ENCODE data around the gene ARFIP2.
"Not testable (repeated sequence)": the region's sequence is repeated elsewhere in the genome, so short reads cannot be mapped to it uniquely, and the experiment has no call there.

ARFIP2 gene, protein sequence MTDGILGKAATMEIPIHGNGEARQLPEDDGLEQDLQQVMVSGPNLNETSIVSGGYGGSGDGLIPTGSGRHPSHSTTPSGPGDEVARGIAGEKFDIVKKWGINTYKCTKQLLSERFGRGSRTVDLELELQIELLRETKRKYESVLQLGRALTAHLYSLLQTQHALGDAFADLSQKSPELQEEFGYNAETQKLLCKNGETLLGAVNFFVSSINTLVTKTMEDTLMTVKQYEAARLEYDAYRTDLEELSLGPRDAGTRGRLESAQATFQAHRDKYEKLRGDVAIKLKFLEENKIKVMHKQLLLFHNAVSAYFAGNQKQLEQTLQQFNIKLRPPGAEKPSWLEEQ

DNA sequence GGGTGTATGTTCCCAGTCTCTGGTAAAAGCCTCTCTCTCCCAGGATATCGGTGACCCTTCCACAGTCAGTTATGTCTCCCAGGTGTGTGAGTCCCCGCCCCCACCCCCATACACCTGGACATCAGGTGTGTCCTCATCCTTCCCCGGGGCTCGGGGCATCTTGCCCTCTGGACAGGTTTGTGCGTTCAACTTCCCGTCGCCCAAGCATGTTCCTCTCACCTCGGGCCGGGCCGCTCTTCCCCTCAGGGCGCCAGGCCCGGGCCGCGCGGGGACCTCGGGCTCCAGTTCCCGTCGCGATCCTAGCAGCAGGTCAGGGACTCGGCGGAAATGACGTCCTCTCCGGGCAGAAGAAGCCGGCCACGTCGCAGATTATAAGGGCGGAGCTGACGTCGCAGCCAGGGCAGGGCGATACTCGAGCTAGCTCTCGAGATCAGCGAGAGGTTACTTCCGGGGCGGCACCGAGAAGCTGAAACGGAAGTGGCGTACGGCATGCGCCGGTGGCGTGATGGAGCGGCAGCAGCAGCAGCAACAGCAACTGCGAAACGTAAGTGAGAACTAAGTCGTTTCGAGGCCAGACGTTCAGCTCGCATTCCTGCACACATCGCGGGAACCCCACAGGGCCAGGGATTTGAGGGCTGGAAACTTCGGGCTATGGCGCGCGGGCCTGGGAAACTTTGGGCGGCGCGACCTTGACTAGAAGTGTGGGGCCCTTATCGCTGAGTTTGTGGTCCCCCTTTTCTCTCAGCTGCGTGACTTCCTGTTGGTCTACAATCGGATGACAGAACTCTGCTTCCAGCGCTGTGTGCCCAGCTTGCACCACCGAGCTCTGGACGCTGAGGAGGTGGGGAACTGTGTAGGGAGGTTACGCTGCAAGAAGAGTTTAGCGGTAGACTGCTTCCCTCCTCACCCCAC, at the start of gene ARFIP2, which contains the start of gene TIMM10B:
TSS of gene ARFIP2 (minus strand) at position 320 of the 912 bp plus-strand sequence. CDS start 910 bp downstream, outside the sequence.
TSS of gene TIMM10B (plus strand) at position 490 of the 912 bp plus-strand sequence. CDS start at position 506, 16 bp downstream.
- DNase-seq, result peak; percentile 95

DNA sequence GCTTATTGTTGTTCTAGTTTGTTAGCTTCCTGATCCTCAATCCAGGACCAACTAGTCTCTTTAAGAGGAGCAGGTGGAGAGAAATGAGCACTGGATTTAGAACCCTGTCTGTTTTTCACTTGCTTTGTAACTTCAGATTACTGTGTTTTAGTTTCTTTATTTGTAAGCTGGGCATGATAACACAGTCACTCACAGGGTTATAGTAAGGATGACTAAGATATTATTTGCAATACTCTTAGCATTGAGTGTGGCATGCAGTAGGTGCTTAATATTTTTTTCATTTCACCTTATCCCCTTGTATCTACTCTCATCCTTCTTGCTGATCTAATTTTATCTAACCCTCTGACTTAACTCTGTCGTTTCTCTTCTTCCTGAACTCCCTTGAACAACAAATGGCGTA, 49.7 kb upstream of the ARFIP2 start:
- DNase-seq, result no peak

DNA sequence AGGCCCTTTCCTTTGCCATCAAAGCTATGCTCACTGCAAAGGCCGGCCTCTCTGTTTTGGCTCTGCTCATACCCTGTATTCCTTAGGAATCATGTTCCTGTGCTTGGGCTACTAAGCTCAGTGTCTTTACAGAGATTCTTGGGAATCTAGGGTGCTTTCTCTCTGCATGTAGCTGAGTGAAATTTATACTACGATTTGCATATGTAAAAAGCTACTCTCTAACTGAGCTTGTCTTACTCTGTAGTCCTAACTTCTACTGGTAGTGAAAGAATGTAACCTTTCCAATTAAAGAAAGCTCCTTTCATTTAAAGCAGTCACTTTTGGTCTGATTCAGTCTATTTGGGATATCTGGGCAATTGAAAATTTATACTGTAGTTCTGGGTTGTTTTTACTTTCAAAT, 48.1 kb upstream of the ARFIP2 start:
- no peak for DNase-seq

DNA sequence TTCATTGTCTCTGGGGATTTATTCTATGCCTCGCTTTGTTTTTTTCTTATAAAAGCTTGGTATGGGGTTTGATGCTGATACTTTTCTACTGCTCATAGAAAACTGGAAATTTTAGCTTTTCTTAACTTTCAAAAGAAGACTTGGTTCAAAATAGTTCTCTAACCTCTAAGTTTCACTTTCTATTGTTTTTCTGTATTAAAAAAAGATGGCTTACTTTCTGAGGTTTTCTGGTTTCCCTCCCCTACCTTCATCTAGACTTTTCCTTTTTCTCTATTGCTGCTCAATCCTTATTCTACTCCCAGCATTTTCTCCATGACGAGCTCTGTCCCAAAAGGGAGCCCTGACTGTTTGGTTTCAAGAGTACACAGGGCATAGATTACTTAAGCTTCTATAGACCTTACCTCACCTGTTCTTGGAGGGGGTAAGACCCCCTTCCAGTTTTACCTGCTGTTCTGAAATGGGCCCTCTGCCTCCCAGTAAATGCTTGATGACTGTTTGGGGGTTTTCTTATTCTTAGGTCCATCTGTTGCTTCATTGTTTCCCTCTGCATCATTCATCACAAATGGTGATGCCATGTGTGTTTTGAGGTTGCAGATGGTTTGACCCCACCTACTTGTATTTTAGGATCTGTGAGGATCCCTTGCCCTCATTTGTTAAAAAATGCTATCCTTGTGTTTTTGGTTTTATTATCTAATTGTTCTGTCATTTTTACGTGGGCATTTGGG, 45.4 kb upstream of the ARFIP2 start:
- no peak for DNase-seq

DNA sequence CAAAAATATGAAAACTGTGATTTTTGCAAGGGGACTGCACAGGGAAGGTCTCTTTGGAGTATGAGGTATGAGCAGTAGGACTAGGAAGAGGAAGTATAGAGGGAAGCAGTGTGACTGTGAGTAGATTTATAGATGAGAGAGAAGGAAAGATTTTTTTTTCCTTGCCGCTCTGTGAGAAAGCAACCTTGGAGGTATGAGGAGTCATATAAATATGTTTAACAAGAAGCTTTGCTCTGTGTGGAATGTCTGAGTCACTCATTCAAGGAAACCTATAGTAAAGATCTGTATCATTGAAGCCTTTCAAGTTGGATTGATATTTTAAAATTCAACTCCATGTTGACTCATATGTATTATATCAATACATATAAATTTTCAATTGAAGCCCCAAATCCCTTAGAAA, 42.1 kb upstream of the ARFIP2 start:
- DNase-seq, result no peak

DNA sequence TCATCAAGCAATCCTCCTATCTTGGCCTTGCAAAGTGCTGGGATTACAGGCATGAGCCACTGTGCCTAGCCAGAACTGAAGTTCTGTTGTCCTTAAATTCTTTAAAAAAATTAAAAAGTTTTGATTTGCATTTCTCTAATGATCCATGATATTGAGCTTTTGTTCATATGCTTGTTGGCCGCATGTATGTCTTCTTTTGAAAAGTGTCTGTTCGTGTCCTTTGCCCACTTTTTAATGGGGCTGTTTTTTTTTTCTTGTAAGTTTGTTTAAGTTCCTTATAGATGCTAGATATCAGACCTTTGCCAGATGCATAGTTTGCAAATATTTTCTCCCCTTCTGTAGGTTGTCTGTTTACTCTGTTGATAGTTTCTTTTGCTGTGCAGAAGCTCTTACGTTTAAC, 40.8 kb upstream of the ARFIP2 start:
- DNase-seq, result not testable (repeated sequence)

DNA sequence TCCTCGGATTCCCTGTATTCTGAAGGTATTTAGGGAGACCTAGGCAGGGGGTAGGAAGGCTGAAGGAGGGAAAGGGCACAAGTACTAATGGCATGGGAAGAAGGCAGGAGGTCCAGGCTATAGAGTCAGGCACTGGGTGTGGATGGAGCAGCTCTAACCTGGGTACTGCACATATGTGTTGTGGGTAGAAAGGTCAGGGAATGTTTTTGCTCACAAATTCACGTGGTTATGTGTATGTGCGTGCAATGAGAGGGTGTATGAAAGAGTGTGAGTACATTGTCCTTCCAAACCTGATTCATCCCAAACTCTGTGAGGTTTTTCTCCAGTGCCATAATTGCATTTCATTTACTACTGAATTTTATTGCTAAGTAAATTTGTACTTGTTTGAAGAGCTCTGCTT, 39.1 kb upstream of the ARFIP2 start:
- DNase-seq, result no peak

DNA sequence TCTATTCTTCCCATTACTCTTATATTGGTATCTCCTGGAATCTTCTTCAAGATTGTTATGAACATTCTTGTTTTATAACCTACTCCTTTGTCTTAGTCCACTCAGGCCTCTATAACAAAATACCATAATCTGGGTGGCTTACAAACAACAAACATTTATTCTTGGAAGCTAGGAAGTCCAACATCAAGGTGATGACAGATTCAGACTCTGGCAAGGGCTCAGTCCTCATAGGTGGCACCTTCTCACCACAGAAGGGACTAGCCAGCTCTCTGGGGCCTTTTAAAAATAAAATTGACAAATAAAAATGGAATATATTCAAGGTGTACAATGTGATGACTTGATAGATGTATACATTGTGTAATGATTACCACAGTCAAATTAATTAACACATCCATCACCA, 35.7 kb upstream of the ARFIP2 start:
- no peak for DNase-seq

DNA sequence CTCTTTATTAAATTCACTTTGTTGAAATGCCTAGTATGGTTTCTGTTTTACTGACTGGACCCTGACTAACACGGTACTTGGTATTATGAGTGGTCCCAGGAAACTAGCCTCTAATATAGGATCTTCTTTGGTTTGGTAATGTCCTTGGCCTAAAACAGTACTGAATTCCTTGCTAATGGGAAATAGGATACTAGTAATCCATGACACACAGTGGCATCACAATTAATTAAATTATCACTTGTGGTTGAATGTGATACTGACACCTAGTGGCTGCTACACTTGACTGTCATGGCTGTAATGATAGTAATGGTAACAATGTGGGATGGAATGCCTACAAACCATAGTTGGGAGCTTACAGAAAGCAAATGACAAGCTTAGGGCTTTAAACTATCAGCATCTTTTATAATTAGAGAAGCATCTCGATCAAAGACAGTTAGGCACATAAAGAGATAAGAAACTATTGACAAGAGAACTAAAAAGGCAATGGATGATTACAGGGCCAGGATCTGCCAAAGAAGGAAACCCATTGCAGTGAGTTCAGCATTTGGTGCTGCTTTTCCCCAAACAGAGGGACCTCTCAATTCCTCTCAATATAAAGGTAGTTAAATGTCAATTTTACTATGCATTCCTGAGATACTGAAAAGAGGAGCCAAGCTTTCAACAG, 24.6 kb upstream of the ARFIP2 start:
- peak; percentile 6 for DNase-seq

DNA sequence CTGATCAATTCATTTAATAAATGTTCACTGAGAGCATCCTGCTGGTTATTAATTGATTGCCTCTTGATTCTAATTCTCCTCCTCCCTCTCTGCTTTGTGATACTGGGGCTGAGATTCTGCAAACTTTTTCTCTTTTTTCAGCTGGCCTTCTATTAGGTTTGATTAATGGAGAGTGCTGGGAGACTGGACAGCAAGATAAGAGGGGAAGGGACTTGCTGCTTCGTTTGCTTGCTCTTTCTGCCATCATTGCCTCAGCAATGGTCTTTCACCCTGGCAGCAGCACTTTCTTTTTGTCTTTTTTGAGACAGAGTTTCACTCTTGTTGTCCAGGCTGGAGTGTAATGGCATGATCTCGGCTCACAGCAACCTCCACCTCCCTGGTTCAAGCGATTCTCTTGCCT, 23.0 kb upstream of the ARFIP2 start:
- no peak for DNase-seq

DNA sequence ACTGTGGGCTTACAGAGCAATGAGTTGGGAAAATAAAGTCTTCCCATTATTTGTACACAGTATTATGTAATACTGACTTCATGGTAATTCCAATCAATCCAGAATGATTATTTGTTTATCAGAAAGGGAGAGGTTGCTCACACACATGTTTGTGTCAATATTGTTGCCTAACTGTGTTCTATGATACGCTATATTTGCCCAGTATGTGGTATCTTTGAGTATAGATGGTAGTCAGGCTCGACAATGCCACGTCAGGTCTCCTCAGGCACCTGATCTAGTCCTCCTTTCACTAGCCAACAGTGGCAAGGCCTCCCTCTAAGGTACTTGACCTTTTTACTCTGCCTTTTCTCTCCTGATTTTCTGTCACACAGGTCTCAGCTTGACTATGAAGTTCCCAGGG, 21.3 kb upstream of the ARFIP2 start:
- DNase-seq, result no peak

DNA sequence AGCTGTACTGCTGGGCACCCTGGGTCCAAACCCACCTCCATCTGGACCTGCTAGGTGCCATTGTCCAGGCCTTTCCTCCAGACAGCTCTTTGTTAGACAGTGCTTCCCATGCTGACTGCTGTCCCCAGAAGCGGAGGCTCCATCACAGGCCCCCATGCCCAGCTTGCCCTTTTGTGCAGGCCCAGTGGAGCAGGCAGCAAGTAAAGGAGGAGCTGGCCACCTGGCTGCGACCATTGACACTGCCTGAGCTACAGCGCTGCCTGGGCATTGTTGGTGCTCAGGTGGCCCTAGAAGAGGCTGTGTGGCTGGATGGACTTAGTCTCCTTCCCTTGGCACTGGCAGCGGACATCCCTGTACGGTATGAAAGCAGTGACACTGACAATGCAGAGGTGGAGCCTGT, 17.4 kb upstream of the ARFIP2 start:
- no peak for DNase-seq

DNA sequence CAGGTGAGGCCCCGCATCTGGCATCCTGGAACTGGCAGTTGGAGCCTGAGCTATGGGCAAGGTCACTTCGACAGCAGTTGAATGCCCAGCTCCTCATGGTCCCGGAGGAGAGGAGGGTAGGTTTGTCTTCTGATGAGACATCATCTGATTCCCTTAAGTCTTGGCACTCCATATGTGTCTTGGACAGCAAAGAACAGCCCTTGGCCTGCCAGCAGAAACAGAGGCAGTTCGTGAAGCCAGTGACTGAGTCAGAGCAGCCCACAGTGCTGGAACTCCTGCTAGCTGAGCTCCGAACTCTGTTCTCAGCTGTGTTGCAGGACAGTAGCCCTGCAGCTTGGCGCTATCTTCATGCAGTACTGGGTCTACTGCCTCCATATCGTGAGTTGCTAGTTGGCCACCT, 17.0 kb upstream of the ARFIP2 start:
- no peak for DNase-seq

DNA sequence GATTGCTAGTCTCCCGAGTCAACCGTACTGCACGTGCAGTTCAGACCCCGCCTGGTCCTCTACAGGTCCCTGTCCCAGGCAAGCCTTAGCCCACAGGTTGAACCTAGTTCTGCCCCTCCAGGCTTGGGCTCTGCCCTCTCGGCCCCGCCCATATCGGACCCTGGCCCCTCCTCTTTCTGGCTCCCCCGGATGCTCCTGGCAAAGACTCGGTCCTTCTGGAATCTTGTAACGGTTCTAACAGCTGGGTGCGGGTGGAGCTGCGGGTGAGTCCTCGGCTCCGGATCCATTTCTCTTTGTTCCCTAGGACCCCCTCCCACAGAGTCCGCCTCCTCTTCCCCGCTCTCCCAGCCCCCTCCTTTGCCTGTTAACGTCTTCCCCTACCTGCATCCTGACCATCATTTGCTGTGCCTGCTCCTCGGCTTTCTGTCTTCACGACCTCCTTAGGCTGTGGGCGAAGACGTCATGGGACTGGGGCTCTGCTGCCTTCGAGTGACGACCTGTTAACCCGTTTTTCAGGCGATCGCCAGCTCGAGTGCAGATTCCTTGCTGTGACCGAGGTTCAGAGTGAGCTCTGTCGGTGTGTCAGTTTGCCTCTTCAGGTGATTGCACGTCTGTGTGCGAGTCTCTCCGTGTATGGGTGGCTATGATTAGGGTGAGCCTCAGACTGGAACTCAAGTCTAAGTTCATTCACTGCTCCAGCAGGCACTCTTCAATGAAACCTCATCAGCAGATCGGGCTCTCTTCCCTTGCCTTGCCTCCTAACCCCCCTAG, 16.1 kb upstream of the ARFIP2 start, which contains the start of gene DNHD1:
TSS of gene DNHD1 (plus strand) at position 212 of the 771 bp plus-strand sequence. CDS start 936 bp downstream, outside the sequence.
- no peak for DNase-seq

DNA sequence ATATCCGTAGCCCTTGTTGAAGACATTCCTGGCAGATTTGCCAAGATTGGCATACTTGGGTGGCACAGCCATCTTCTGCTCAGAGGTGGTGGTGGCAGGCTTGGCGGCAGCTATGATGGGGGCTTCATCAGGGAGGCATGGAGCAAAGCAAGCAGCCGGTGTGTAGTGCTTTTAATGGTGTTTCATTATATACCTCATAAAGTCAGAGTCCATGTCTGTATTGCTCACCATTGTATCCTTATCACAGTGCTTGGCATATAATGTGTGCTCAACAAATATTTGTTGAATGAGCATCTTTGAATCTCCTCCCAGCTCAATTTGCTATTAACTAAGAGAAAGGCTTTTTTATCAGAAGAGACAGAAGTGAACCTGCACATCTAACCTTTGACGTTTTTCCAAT, 8.2 kb upstream of the ARFIP2 start:
- no peak for DNase-seq

DNA sequence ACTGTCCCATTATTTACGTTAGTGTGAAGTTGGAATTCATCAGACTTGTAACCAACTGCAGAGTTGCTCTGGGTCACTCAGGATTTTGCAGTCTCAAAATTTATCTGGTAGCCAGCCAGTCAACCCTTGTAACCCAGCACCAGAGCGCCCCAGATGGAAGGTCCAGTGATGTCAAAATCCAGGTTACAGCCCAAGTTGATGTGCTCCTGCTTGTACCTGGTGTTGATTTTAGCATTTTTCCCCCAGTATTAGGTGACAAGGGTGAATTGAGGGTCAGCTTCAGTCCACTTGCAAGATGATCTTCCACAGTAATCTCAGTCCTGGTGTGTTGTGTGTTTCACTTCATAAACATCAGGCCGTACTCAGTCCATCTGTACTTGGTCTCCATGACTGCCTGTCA, 7.7 kb upstream of the ARFIP2 start:
- no peak for DNase-seq

DNA sequence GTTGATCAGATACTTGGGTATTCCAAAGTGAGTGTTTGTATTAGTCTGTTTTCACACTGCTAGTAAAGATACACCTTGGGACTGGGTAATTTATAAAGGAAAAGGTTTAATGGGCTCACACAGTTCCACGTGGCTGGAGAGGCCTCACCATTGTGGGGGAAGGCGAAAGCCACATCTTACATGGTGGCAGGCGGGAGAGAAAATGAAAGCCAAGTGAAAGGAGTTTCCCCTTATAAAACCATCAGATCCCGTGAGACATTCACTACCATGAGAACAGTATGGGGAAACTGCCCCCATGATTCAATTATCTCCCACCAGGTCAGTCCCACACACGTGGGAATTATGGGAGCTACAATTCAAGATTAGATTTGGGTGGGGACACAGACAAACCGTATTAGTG, 7.2 kb upstream of the ARFIP2 start:
- DNase-seq, result no peak

DNA sequence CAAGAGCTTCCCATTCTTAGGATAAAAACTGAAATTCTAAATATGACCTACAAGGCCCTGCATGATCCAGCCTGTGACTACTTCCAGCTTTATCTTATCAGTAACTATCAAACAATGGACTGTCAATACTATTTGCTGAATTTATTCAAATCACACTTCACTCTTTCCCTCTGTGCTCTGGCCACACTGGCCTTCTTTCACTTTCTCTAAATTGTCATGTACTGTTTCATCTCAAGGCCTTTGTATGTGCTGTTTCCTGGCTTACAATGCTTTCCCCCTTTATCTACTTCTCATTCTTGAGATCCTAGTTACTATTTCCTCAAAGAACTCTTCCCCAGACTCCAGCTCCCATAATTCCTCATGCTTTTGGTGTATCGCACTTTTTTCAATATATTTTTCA, 5.8 kb upstream of the ARFIP2 start:
- no peak for DNase-seq

DNA sequence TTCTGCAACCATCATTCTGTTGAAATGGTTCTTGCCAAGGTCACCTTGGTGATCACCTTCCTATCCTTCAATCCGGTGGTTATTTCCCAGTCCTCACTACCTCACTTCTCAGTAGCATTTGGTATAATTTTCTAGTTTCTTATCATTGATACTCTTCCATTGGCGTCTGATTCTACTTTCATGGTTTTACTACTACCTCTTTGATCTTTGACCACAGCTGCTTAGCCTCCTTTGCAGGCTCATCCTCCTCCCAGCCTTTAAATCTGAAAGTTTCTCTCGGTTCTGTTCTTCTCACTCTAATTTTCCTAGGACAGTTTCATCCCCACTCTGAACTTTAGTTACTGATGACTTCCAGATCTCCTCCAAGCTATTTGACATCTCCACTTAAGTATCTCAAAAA, 5.1 kb upstream of the ARFIP2 start:
- no peak for DNase-seq

DNA sequence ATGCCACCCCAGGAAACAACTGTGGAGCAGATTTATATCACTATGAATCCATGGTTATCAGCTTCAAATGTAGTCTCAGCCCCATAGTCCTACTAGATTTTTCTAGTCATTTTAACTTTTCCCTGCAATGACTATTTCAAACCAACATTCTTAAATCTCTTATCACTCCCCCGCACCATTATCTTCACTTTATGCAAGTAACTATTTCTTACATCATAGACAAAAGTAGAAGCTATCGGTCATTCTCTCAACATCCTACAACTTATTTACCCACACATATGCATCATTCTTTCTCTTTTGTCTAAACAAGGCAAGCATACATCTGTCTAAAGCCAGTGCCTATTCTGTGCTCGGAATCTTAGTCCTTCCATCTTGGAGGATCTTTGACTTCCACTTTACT, 4.5 kb upstream of the ARFIP2 start:
- no peak for DNase-seq

DNA sequence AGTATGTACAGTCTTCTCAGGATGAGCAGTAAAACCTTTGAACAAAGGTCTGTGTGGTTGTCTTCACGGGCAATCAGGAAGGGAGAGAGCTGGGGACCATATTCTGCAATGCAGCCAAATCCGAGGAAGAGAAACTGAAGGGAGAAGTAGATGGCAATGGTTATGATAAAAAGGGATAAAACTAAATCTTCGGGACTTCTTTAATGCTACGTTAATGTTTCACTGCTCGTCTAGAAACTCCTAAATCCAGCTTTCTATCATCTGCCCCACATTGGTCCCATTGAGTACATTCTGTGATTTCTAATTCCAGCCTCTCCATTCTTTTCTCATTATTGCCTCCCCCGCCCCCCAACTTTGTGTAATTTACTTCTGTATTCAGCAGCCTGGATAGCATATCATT, 1.9 kb upstream of the ARFIP2 start:
- no peak for DNase-seq

DNA sequence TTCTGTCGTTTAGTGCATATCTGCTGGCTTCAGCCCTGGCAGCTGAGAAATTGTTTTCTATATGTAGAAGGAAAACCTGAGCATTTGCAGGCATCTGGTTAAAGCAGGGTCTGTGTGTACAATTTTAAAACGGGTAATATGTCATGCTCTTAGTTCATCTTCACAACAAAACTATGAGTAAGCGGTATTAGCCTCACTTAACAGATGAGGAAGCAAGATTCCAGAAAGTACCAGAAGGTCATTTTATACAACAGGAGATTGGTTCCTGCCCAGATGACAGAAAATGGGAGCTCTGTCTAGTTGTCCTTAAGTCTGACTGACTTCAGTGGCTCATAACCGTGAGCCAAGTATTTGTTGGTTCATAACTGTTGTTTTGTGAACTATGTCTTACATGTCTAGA, 1.3 kb upstream of the ARFIP2 start:
- DNase-seq, result no peak
